SK-N-MC (cell line): ENCODE data around the gene SLC8A2.

Experiments
- EZH2 ChIP-seq: fragments of 200-600 bp; sonication (generic); IDR thresholded peaks from one replicate; pipeline ENCODE4 v1.6.1; 2017; ENCODE audit warnings: antibody characterized with exemption
- POLR2AphosphoS5 ChIP-seq: IDR thresholded peaks from 2 replicates; pipeline ENCODE4 v1.6.1; 2012; ENCODE audit warnings: mild to moderate bottlenecking, low read depth, low read length, borderline replicate concordance

GRCh38 chr19:47423203-47423882, 48.4 kb downstream of the SLC8A2 start:
- TF ChIP-seq POLR2AphosphoS5: no peak
- TF ChIP-seq EZH2: no peak
